Measurements from ENCODE around the gene CYB5D1.

Gene CYB5D1

GRCh38 chr17:7816926-7817642 is 40.7 kb upstream of the CYB5D1 start:
- Histone ChIP-seq H3K4me1 (no peaks in the 10 kb centered on the region), H3K27ac (no peak overlapping the region), H3K36me3 (no peaks in the 10 kb centered on the region), H3K27me3 (peaks cover 0 to 33% of the 10 kb centered on the region in 2 donors), H3K9me3 (no peaks in the 10 kb centered on the region), H3K4me3 (no peak overlapping the region)
- no peak for TF ChIP-seq CTCF (IDR thresholded peaks at IDR 0.05)
- intact Hi-C loops (cut with DNase I; ENCODE audit: low total_unique reads), result no loop called here
- DNase-seq, result no peak

GRCh38 chr17:7817643-7817964 is 40.2 kb upstream of the CYB5D1 start:
- DNase-seq, result no peak
- Histone ChIP-seq H3K9me3 (no peaks in the 10 kb centered on the region), H3K4me3 (no peak overlapping the region), H3K27me3 (peaks cover 0 to 31% of the 10 kb centered on the region in 2 donors), H3K27ac (no peak overlapping the region), H3K4me1 (no peaks in the 10 kb centered on the region), H3K36me3 (no peaks in the 10 kb centered on the region)
- TF ChIP-seq CTCF (IDR thresholded peaks at IDR 0.05), result no peak
- intact Hi-C loops (cut with DNase I; ENCODE audit: low total_unique reads), result no loop called here

GRCh38 chr17:7818026-7818425 is 39.8 kb upstream of the CYB5D1 start:
- H3K27ac ChIP-seq, result no peak overlapping the region
- peaks cover 0 to 31% of the 10 kb centered on the region in 2 donors for H3K27me3 ChIP-seq
- TF ChIP-seq CTCF (IDR thresholded peaks at IDR 0.05), result no peak
- H3K4me1 ChIP-seq, result no peaks in the 10 kb centered on the region
- H3K4me3 ChIP-seq, result no peak overlapping the region
- no peak for DNase-seq
- intact Hi-C loops (cut with DNase I; ENCODE audit: low total_unique reads), result no loop called here
- H3K36me3 ChIP-seq, result no peaks in the 10 kb centered on the region
- no peaks in the 10 kb centered on the region for H3K9me3 ChIP-seq

GRCh38 chr17:7818746-7819645 is 38.8 kb upstream of the CYB5D1 start:
- H3K36me3 ChIP-seq, result no peaks in the 10 kb centered on the region
- TF ChIP-seq CTCF (IDR thresholded peaks at IDR 0.05), result no peak
- no peak for DNase-seq
- H3K27ac ChIP-seq, result no peak overlapping the region
- peaks cover 0 to 39% of the 10 kb centered on the region in 2 donors for H3K27me3 ChIP-seq
- H3K9me3 ChIP-seq, result no peaks in the 10 kb centered on the region
- no peaks in the 10 kb centered on the region for H3K4me1 ChIP-seq
- intact Hi-C loops (cut with DNase I; ENCODE audit: low total_unique reads), result no loop called here
- no peak overlapping the region for H3K4me3 ChIP-seq

- H3K9me3 ChIP-seq, result no peaks in the 10 kb centered on the region
- no peak for DNase-seq
- H3K36me3 ChIP-seq, result no peaks in the 10 kb centered on the region
- H3K4me3 ChIP-seq, result no peak overlapping the region
- TF ChIP-seq CTCF (IDR thresholded peaks at IDR 0.05), result no peak
- H3K27me3 ChIP-seq, result peaks cover 0 to 42% of the 10 kb centered on the region in 2 donors
- intact Hi-C loops (cut with DNase I; ENCODE audit: low total_unique reads), result no loop called here
- H3K27ac ChIP-seq, result no peak overlapping the region
- no peaks in the 10 kb centered on the region for H3K4me1 ChIP-seq
Observed at GRCh38 chr17:7820231-7820630, 37.6 kb upstream of the CYB5D1 start.

Data from tibial artery (tissue), 4 donors.